GM10248 (cell line): ENCODE results near the gene LSS.
"Not testable (repeated sequence)": the region's sequence is repeated elsewhere in the genome, so short reads cannot be mapped to it uniquely, and the experiment has no call there.

Source experiments
- CTCF ChIA-PET: fragments of 300-600 bp; sonication (Branson Sonifier 250); formaldehyde crosslinking; extraction: SDS; loops from one replicate; lab custom pipeline; 2021; ENCODE audit warnings: antibody characterized with exemption; lab: Yijun Ruan, JAX
- POLR2A ChIA-PET: fragments of 350-650 bp; sonication (Branson Sonifier 250); formaldehyde crosslinking; extraction: SDS; loops from one replicate; lab custom pipeline; 2020; ENCODE audit warnings: antibody characterized with exemption; lab: Yijun Ruan, JAX
- DNase-seq: peaks from one replicate; pipeline ENCODE4 v3.0.0; 2012; ENCODE audit errors: extremely low spot score
- TF ChIP-seq, protein P1 (sequence below): IDR thresholded peaks from 2 replicates; pipeline ENCODE4 v1.5.1; 2012; ENCODE audit warnings: mild to moderate bottlenecking, low read depth; ENCODE audit errors: extremely low read depth, missing control alignments, control extremely low read depth

LSS gene

DNA sequence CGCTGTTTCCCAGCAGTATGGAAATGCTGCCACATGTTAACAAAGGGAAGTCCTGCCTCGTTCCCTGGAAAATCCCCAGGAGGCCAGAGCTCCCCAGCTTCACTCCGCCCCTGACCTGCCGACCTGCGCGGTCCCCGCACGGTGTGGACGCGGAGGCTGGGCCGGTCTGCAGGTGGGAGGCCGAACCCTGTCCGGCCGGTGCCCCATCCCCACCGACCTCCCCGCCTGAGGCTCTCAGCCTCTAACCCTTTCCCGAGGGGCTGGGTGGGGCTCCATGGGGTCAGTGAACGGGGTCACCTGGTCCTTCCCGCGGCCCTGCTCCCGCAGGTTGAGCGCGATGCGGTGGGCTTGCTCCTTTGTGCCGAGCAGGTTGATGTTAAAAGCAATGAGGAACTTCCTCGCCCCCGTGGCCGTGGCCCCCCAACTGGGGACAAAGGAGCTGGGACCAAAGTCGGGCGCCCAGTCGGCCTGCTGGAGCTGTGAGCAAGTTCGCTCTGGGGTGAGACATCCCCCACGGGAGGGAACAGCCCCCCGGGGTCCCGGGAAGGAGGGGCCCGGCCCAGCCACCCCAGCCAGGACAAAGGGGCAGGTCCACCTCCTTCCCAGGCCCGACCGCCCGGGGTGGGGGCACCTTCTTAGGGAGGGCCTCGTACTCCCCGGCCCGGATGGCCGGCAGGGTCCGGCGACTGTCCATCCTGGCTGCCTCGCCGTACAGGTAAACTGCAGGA lies 77.1 kb downstream of the LSS start:
- ChIA-PET CTCF (interaction anchor here (5.3 kb wide), 1 partner anchor 9 kb away, joined by 54 read pairs; no protein-coding TSS in a partner anchor), POLR2A (no interaction called here)
- TF ChIP-seq, protein P1, sequence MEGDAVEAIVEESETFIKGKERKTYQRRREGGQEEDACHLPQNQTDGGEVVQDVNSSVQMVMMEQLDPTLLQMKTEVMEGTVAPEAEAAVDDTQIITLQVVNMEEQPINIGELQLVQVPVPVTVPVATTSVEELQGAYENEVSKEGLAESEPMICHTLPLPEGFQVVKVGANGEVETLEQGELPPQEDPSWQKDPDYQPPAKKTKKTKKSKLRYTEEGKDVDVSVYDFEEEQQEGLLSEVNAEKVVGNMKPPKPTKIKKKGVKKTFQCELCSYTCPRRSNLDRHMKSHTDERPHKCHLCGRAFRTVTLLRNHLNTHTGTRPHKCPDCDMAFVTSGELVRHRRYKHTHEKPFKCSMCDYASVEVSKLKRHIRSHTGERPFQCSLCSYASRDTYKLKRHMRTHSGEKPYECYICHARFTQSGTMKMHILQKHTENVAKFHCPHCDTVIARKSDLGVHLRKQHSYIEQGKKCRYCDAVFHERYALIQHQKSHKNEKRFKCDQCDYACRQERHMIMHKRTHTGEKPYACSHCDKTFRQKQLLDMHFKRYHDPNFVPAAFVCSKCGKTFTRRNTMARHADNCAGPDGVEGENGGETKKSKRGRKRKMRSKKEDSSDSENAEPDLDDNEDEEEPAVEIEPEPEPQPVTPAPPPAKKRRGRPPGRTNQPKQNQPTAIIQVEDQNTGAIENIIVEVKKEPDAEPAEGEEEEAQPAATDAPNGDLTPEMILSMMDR: no peak
- DNase-seq: no peak

DNA sequence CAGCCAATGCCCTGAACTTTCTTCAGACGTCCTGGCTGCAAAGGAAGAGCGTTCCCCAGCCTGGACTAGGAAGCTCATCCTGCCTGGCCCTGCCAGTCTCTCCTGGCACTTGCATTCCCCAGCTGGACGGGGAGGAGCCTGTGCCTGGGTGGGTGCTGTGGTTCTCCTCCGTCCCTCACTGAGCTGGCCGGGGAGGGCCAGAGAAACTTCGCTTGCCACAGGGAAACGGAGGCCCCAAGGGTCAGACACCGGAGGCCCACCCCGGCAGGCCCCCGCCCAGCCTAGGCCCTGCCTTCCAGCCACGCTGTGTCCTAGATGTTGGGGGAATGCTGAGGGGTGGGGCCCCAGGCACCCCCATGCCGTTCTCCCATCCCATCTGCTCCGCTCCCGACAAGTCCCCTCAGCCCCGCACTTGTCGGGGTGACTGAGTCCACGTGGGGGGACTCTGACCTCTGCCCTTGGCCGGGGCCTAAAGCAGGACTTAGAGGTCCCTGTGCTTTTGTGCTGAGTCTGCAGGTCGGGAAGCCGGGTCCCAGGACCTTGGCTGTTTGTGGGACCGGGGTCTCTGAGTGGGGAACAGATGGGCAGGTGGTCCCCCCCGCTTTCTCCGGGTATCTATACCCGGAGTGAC lies 78.0 kb downstream of the LSS start:
- no peak for DNase-seq
- ChIA-PET POLR2A (no interaction called here), CTCF (interaction anchor here (1.7 to 5.3 kb wide), 2 partner anchors 8 to 179 kb away, joined by 4 to 54 read pairs; no protein-coding TSS in a partner anchor)
- TF ChIP-seq, protein P1: no peak

DNA sequence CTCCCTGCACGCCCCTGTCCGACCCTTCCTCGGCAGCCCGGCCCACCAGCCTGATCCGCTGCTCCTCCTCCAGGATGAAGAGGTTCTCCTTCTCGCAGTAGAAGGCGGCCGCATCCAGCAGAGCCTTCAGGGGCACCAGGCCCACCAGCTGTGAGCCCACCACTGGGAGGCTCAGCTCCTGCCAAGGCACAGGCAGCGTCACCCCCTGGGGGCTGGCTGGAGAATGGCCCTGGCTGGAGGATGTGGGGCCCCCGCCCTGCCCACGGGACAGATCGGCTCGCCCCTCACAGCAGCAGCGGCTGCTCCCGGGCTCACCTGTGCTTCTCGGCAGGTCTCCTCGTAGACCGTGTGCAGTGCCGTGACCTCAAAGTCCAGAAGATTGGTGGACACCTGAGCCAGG lies 78.5 kb downstream of the LSS start:
- ChIA-PET CTCF (interaction anchor here (1.7 kb wide), 1 partner anchor 179 kb away, joined by 4 read pairs; no protein-coding TSS in a partner anchor), POLR2A (no interaction called here)
- DNase-seq: no peak
- TF ChIP-seq, protein P1: no peak

- ChIA-PET CTCF (interaction anchor here (1.7 kb wide), 1 partner anchor 178 kb away, joined by 4 read pairs; no protein-coding TSS in a partner anchor), POLR2A (interaction anchor here (0.6 kb wide), 1 partner anchor 142 kb away, joined by 3 read pairs; no protein-coding TSS in a partner anchor)
- TF ChIP-seq, protein P1: no peak
- no peak for DNase-seq
Measured at GRCh38 chr21:46149205-46149901, 79.2 kb downstream of the LSS start.

DNA sequence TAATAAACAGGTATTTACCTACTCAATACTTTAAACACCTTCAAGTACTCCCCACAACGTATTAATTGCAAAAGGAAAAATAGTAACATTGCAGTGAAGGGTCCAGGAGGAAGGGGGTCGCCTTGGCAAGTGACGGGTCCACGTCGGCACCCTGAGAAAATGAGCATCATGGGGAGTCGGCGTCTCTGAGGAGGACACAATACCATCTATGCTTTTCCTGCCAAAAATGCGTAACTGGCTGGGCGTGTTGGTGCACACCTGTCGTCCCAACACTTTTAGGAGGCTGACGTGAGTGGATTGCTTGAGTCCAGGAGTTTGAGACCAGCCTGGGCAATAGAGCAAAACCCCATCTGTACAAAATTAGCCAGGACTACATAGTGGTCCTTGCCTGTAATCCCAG lies 80.5 kb downstream of the LSS start:
- no peak for DNase-seq
- ChIA-PET CTCF (no interaction called here), POLR2A (no interaction called here)
- TF ChIP-seq, protein P1: no peak

- CTCF ChIA-PET: interaction anchor here (1.6 kb wide), 1 partner anchor 86 kb away, joined by 3 read pairs; no protein-coding TSS in a partner anchor
- POLR2A ChIA-PET: not testable (repeated sequence)
- TF ChIP-seq, protein P1: peak; percentile 65
- DNase-seq: peak; percentile 55
Measured at GRCh38 chr21:46147429-46147828, 81.1 kb downstream of the LSS start.
